ENCODE measurements around the gene KRTDAP.

Gene KRTDAP

GRCh38 chr19:35533201-35533821 is 43.0 kb upstream of the KRTDAP start, which contains the start of gene GAPDHS:
Gene GAPDHS (plus strand): TSS chr19:35533456. CDS start chr19:35533528, 72 bp downstream.
- no peak within 1 kb of the TSS for H3K4me3 ChIP-seq (ENCODE audit: low read depth in 1 of 2, low read length in 1 of 2)
- no peaks in the 10 kb centered on the region for H3K9me3 ChIP-seq
- no peak for TF ChIP-seq CTCF (IDR thresholded peaks at IDR 0.05)
- no peak within 1 kb of the TSS for H3K27ac ChIP-seq
- no peaks in the 10 kb centered on the region for H3K4me1 ChIP-seq (ENCODE audit: control insufficient read depth in 1 of 2, insufficient read depth in 1 of 2, low read depth in 1 of 2, low read length in 1 of 2)
- no peaks in the 10 kb centered on the region for H3K36me3 ChIP-seq
- H3K27me3 ChIP-seq, result peaks cover 77% of the 10 kb centered on the region

GRCh38 chr19:35531291-35531690 is 41.0 kb upstream of the KRTDAP start:
- no peak overlapping the region for H3K4me3 ChIP-seq (ENCODE audit: low read depth in 1 of 2, low read length in 1 of 2)
- H3K27ac ChIP-seq, result no peak overlapping the region
- H3K36me3 ChIP-seq, result no peaks in the 10 kb centered on the region
- no peaks in the 10 kb centered on the region for H3K9me3 ChIP-seq
- H3K27me3 ChIP-seq, result peaks cover 72% of the 10 kb centered on the region
- no peak for TF ChIP-seq CTCF (IDR thresholded peaks at IDR 0.05)
- H3K4me1 ChIP-seq (ENCODE audit: control insufficient read depth in 1 of 2, insufficient read depth in 1 of 2, low read depth in 1 of 2, low read length in 1 of 2), result no peaks in the 10 kb centered on the region

GRCh38 chr19:35529241-35530218 is 39.3 kb upstream of the KRTDAP start:
- no peak for TF ChIP-seq CTCF (IDR thresholded peaks at IDR 0.05)
- Histone ChIP-seq H3K9me3 (no peaks in the 10 kb centered on the region), H3K27me3 (peaks cover 54% of the 10 kb centered on the region), H3K4me3 (ENCODE audit: low read depth in 1 of 2, low read length in 1 of 2) (no peak overlapping the region), H3K27ac (no peak overlapping the region), H3K4me1 (ENCODE audit: control insufficient read depth in 1 of 2, insufficient read depth in 1 of 2, low read depth in 1 of 2, low read length in 1 of 2) (no peaks in the 10 kb centered on the region), H3K36me3 (no peaks in the 10 kb centered on the region)

- Histone ChIP-seq H3K4me1 (ENCODE audit: control insufficient read depth in 1 of 2, insufficient read depth in 1 of 2, low read depth in 1 of 2, low read length in 1 of 2) (no peaks in the 10 kb centered on the region), H3K9me3 (no peaks in the 10 kb centered on the region), H3K36me3 (no peaks in the 10 kb centered on the region), H3K27me3 (peaks cover 43% of the 10 kb centered on the region), H3K27ac (no peak within 1 kb of the TSS), H3K4me3 (ENCODE audit: low read depth in 1 of 2, low read length in 1 of 2) (no peak within 1 kb of the TSS)
- TF ChIP-seq CTCF (IDR thresholded peaks at IDR 0.05), result no peak
Measured at GRCh38 chr19:35528218-35529038, 38.2 kb upstream of the KRTDAP start, which contains the start of gene SBSN. Gene SBSN (minus strand): TSS chr19:35528311. CDS start chr19:35528281, 30 bp downstream.

- Histone ChIP-seq H3K27me3 (peaks cover 21% of the 10 kb centered on the region), H3K36me3 (no peaks in the 10 kb centered on the region), H3K4me3 (ENCODE audit: low read depth in 1 of 2, low read length in 1 of 2) (no peak overlapping the region), H3K4me1 (ENCODE audit: control insufficient read depth in 1 of 2, insufficient read depth in 1 of 2, low read depth in 1 of 2, low read length in 1 of 2) (no peaks in the 10 kb centered on the region), H3K27ac (no peak overlapping the region), H3K9me3 (no peaks in the 10 kb centered on the region)
- TF ChIP-seq CTCF (IDR thresholded peaks at IDR 0.05), result no peak
Measured at GRCh38 chr19:35525873-35526272, 35.6 kb upstream of the KRTDAP start.

All from neutrophil (primary cell).